ENCODE data around the gene FPR3. TPM values are rescaled to one million over a fixed set of nuclear protein-coding genes. Genes with fewer than 3 reads are reported as not detected.
"Not testable (repeated sequence)": the region's sequence is repeated elsewhere in the genome, so short reads cannot be mapped to it uniquely, and the experiment has no call there.

FPR3 gene
- total RNA-seq, 1 experiment from 2014 or later: 0.64 TPM

GRCh38 chr19:51783372-51783771 is 11.6 kb upstream of the FPR3 start:
- peak; percentile 66 for DNase-seq (ENCODE audit: low spot score)

- DNase-seq (ENCODE audit: low spot score): no peak
Observed at GRCh38 chr19:51784109-51784785, 10.7 kb upstream of the FPR3 start.

GRCh38 chr19:51784922-51785690 is 9.9 kb upstream of the FPR3 start:
- peak; percentile 78 for DNase-seq (ENCODE audit: low spot score)

GRCh38 chr19:51786646-51787494 is 8.1 kb upstream of the FPR3 start:
- no peak for DNase-seq (ENCODE audit: low spot score)

- no peak for DNase-seq (ENCODE audit: low spot score)
Observed at GRCh38 chr19:51788029-51788428, 6.9 kb upstream of the FPR3 start.

- DNase-seq (ENCODE audit: low spot score): no peak
Observed at GRCh38 chr19:51789061-51789795, 5.7 kb upstream of the FPR3 start.

GRCh38 chr19:51792932-51793331 is 2.0 kb upstream of the FPR3 start:
- no peak for DNase-seq (ENCODE audit: low spot score)

GRCh38 chr19:51793994-51794393 is 963 bp upstream of the FPR3 start:
- no peak for DNase-seq (ENCODE audit: low spot score)

GRCh38 chr19:51796195-51796679 is 1.3 kb downstream of the FPR3 start:
- no peak for DNase-seq (ENCODE audit: low spot score)

GRCh38 chr19:51797480-51797879 is 2.5 kb downstream of the FPR3 start:
- no peak for DNase-seq (ENCODE audit: low spot score)

- no peak for DNase-seq (ENCODE audit: low spot score)
Observed at GRCh38 chr19:51798062-51798461, 3.1 kb downstream of the FPR3 start.

- DNase-seq (ENCODE audit: low spot score): peak; percentile 100
Observed at GRCh38 chr19:51799034-51799773, 4.2 kb downstream of the FPR3 start.

- DNase-seq (ENCODE audit: low spot score): no peak
Observed at GRCh38 chr19:51799774-51800472, 5.0 kb downstream of the FPR3 start.

GRCh38 chr19:51800473-51801244 is 5.7 kb downstream of the FPR3 start:
- DNase-seq (ENCODE audit: low spot score): peak; percentile 63

- DNase-seq (ENCODE audit: low spot score): no peak
Observed at GRCh38 chr19:51802775-51803174, 7.8 kb downstream of the FPR3 start.

- DNase-seq (ENCODE audit: low spot score): no peak
Observed at GRCh38 chr19:51803519-51803918, 8.6 kb downstream of the FPR3 start.

- no peak for DNase-seq (ENCODE audit: low spot score)
Observed at GRCh38 chr19:51803967-51804366, 9.0 kb downstream of the FPR3 start.

GRCh38 chr19:51804789-51805188 is 9.8 kb downstream of the FPR3 start:
- peak; percentile 54 for DNase-seq (ENCODE audit: low spot score)

GRCh38 chr19:51805396-51805795 is 10.4 kb downstream of the FPR3 start:
- DNase-seq (ENCODE audit: low spot score): not testable (repeated sequence)
